Lung (tissue), 12 donors: ENCODE measurements around the gene NGEF. TPM values are rescaled to one million over a fixed set of nuclear protein-coding genes. Genes with fewer than 3 reads are reported as not detected.
"Not testable (repeated sequence)": the region's sequence is repeated elsewhere in the genome, so short reads cannot be mapped to it uniquely, and the experiment has no call there.

Source experiments
- ATAC-seq: fragments of 200-7000 bp; cut with Tn5 transposase; one replicate; pipeline ENCODE4 v1.9.1; 2020; ENCODE audit warnings: moderate number of reproducible peaks; ENCODE audit not compliant: insufficient read depth, low FRiP score
- DNase-seq, 3 donors: peaks; one replicate each; pipeline ENCODE4 v3.0.0-alpha.2; 2013 to 2017
- H3K27ac ChIP-seq, 2 donors: one replicate each; pipeline ENCODE4 v1.5.1; 2013; ENCODE audit warnings: mild to moderate bottlenecking in 2 of 2, moderate library complexity in 2 of 2, control low read depth in 1 of 2, inconsistent platforms in 1 of 2, low read depth in 1 of 2, low read length in 1 of 2
- H3K27me3 ChIP-seq, 3 donors: one replicate each; pipeline ENCODE4 v1.5.1; 2013; ENCODE audit warnings: low read length in 2 of 3; ENCODE audit not compliant: control insufficient read depth in 3 of 3, insufficient read depth in 3 of 3
- H3K36me3 ChIP-seq, 4 donors: one replicate each; pipeline ENCODE4 v1.5.1; 2013; ENCODE audit warnings: low read length in 4 of 4, mild to moderate bottlenecking in 1 of 4, moderate library complexity in 1 of 4; ENCODE audit not compliant: control insufficient read depth in 4 of 4, insufficient read depth in 4 of 4
- H3K4me1 ChIP-seq, 5 donors: one replicate each; pipeline ENCODE4 v1.5.1; 2013; ENCODE audit warnings: low read length in 5 of 5, mild to moderate bottlenecking in 2 of 5, moderate library complexity in 1 of 5; ENCODE audit not compliant: control insufficient read depth in 5 of 5, insufficient read depth in 5 of 5
- H3K4me3 ChIP-seq: one replicate; pipeline ENCODE4 v1.5.1; 2013; ENCODE audit warnings: mild to moderate bottlenecking, control low read depth, moderate library complexity
- H3K9ac ChIP-seq, 2 donors: one replicate each; pipeline ENCODE4 v1.5.1; 2013; ENCODE audit warnings: low read length in 2 of 2, control low read depth in 1 of 2; ENCODE audit not compliant: insufficient read depth in 1 of 2
- H3K9me3 ChIP-seq, 4 donors: one replicate each; pipeline ENCODE4 v1.5.1; 2013; ENCODE audit warnings: low read length in 3 of 4, mild to moderate bottlenecking in 1 of 4, moderate library complexity in 1 of 4; ENCODE audit not compliant: control insufficient read depth in 4 of 4, insufficient read depth in 3 of 4
- CTCF ChIP-seq: IDR thresholded peaks from 2 replicates; pipeline ENCODE4 v1.5.1; 2012; ENCODE audit warnings: mild to moderate bottlenecking; ENCODE audit errors: control extremely low read depth, extremely low read depth
- WGBS, 2 donors: extraction: QIAGEN DNeasy Blood & Tissue Kit; methylation state at CpG; one replicate each; pipeline ENCODE4 v1.1.7; 2013; 5-methylcytosine and 5-hydroxymethylcytosine counted together
- polyA plus RNA-seq, 2 donors: library from polyadenylated mRNA; stranded (reverse); fragments of 200-250 nt; gene quantifications; one replicate each; pipeline ENCODE4 v1.2.1, GENCODE V29; 2013
- total RNA-seq, 2 donors: library from RNA; depleted of rRNA in 1 of 2; stranded (reverse); fragments of >200 nt in 1 of 2; gene quantifications; one replicate each; pipeline ENCODE4 v1.2.1, GENCODE V29; 2014 to 2021
- donor health status: control.
- donor health status: control.
- donor health status: Bipolar disorder and iron deficiency.
- donor health status: healthy.
- donor health status: DM: yes; HTN: yes; CAD: no.

The NGEF gene
- total and polyA plus RNA-seq, 4 donors: 0.35 to 2.4 (median 1.5) TPM

- DNase-seq: no peak
- Histone ChIP-seq H3K27ac (no peak overlapping the region), H3K36me3 (no peaks in the 10 kb centered on the region), H3K4me1 (no peaks in the 10 kb centered on the region), H3K4me3 (no peak overlapping the region), H3K27me3 (no peaks in the 10 kb centered on the region), H3K9ac (no peak overlapping the region), H3K9me3 (peaks cover 0 to 3% (median 0%) of the 10 kb centered on the region in 4 donors)
- 82 to 87% methylated on average over 2 of the region's 2 CpGs for WGBS, 2 donors
- ATAC-seq: no peak
- TF ChIP-seq CTCF: no peak
Measured at GRCh38 chr2:233020454-233020853, 7.4 kb upstream of the NGEF start.

GRCh38 chr2:233019610-233020009 lies 6.6 kb upstream of the NGEF start:
- WGBS, 2 donors: 88 to 96% methylated on average over 4 of the region's 4 CpGs
- H3K9ac ChIP-seq, H3K36me3 ChIP-seq, ATAC-seq, H3K27ac ChIP-seq, H3K9me3 ChIP-seq, H3K4me3 ChIP-seq, DNase-seq, H3K4me1 ChIP-seq, H3K27me3 ChIP-seq: not testable (repeated sequence)

GRCh38 chr2:233017947-233018346 lies 4.9 kb upstream of the NGEF start:
- 72 to 100% methylated on average over 1 of the region's 1 CpG for WGBS, 2 donors
- no peak overlapping the region for H3K9ac ChIP-seq
- H3K4me1 ChIP-seq: peaks cover 0 to 4% (median 0%) of the 10 kb centered on the region in 5 donors
- no peak for TF ChIP-seq CTCF
- DNase-seq: no peak
- peaks cover 0 to 3% (median 0%) of the 10 kb centered on the region in 4 donors for H3K9me3 ChIP-seq
- ATAC-seq: no peak
- no peak overlapping the region for H3K27ac ChIP-seq
- H3K36me3 ChIP-seq: no peaks in the 10 kb centered on the region
- H3K4me3 ChIP-seq: no peak overlapping the region
- H3K27me3 ChIP-seq: no peaks in the 10 kb centered on the region

GRCh38 chr2:233015019-233015645 lies 2.1 kb upstream of the NGEF start:
- no peak for TF ChIP-seq CTCF
- H3K36me3 ChIP-seq: no peaks in the 10 kb centered on the region
- ATAC-seq: no peak
- no peaks in the 10 kb centered on the region for H3K27me3 ChIP-seq
- WGBS, 2 donors: 97 to 99% methylated on average over 1 of the region's 1 CpG
- no peak overlapping the region for H3K9ac ChIP-seq
- H3K4me1 ChIP-seq: peaks cover 0 to 9% (median 4%) of the 10 kb centered on the region in 5 donors
- no peak overlapping the region for H3K4me3 ChIP-seq
- peaks cover 0 to 3% (median 0%) of the 10 kb centered on the region in 4 donors for H3K9me3 ChIP-seq
- no peak overlapping the region for H3K27ac ChIP-seq
- no peak for DNase-seq
